HG03354 (cell line): Measurements from ENCODE around the gene CXCL13.
A peak's percentile ranks its signal among the peaks of the same experiment; 100 is the strongest.
"Not testable (repeated sequence)": the region's sequence is repeated elsewhere in the genome, so short reads cannot be mapped to it uniquely, and the experiment has no call there.

Experiments
- ATAC-seq: cut with Tn5 transposase; IDR thresholded peaks from one replicate; pipeline ENCODE4 v1.9.1; 2021; ENCODE audit warnings: mild to moderate bottlenecking; ENCODE audit not compliant: unreplicated experiment, poor library complexity, severe bottlenecking

The CXCL13 gene

GRCh38 chr4:77605210-77605902 lies at the start of gene CXCL13:
Gene CXCL13 (plus strand): TSS chr4:77605820. CDS start chr4:77605866, 46 bp downstream.
- no peak for ATAC-seq

- ATAC-seq, result no peak
Observed at GRCh38 chr4:77560170-77560569, 45.5 kb upstream of the CXCL13 start.

- not testable (repeated sequence) for ATAC-seq
Observed at GRCh38 chr4:77561720-77562119, 43.9 kb upstream of the CXCL13 start.

- no peak for ATAC-seq
Observed at GRCh38 chr4:77564231-77564630, 41.4 kb upstream of the CXCL13 start.

GRCh38 chr4:77566148-77566547 lies 39.5 kb upstream of the CXCL13 start:
- ATAC-seq, result no peak

- ATAC-seq, result no peak
Observed at GRCh38 chr4:77567549-77567948, 38.1 kb upstream of the CXCL13 start.

GRCh38 chr4:77570508-77571214 lies 35.0 kb upstream of the CXCL13 start:
- not testable (repeated sequence) for ATAC-seq

GRCh38 chr4:77576351-77576750 lies 29.3 kb upstream of the CXCL13 start:
- no peak for ATAC-seq

- no peak for ATAC-seq
Observed at GRCh38 chr4:77578145-77578544, 27.5 kb upstream of the CXCL13 start.

GRCh38 chr4:77579406-77580076 lies 26.1 kb upstream of the CXCL13 start:
- ATAC-seq, result no peak

- ATAC-seq, result peak; percentile 69
Observed at GRCh38 chr4:77581724-77582123, 23.9 kb upstream of the CXCL13 start.

- no peak for ATAC-seq
Observed at GRCh38 chr4:77582156-77582555, 23.5 kb upstream of the CXCL13 start.

GRCh38 chr4:77582711-77583110 lies 22.9 kb upstream of the CXCL13 start:
- ATAC-seq, result no peak

- ATAC-seq, result peak; percentile 97
Observed at GRCh38 chr4:77586951-77587383, 18.7 kb upstream of the CXCL13 start.

GRCh38 chr4:77590482-77590881 lies 15.1 kb upstream of the CXCL13 start:
- no peak for ATAC-seq

- ATAC-seq, result no peak
Observed at GRCh38 chr4:77591532-77591931, 14.1 kb upstream of the CXCL13 start.

- no peak for ATAC-seq
Observed at GRCh38 chr4:77593101-77593500, 12.5 kb upstream of the CXCL13 start.

- ATAC-seq, result no peak
Observed at GRCh38 chr4:77593993-77594392, 11.6 kb upstream of the CXCL13 start.

- ATAC-seq, result no peak
Observed at GRCh38 chr4:77595364-77595973, 10.2 kb upstream of the CXCL13 start.

- ATAC-seq, result no peak
Observed at GRCh38 chr4:77599378-77599777, 6.2 kb upstream of the CXCL13 start.
